ENCODE data around the gene TOMM20.
A peak's percentile ranks its signal among the peaks of the same experiment; 100 is the strongest.

TOMM20 gene

DNA sequence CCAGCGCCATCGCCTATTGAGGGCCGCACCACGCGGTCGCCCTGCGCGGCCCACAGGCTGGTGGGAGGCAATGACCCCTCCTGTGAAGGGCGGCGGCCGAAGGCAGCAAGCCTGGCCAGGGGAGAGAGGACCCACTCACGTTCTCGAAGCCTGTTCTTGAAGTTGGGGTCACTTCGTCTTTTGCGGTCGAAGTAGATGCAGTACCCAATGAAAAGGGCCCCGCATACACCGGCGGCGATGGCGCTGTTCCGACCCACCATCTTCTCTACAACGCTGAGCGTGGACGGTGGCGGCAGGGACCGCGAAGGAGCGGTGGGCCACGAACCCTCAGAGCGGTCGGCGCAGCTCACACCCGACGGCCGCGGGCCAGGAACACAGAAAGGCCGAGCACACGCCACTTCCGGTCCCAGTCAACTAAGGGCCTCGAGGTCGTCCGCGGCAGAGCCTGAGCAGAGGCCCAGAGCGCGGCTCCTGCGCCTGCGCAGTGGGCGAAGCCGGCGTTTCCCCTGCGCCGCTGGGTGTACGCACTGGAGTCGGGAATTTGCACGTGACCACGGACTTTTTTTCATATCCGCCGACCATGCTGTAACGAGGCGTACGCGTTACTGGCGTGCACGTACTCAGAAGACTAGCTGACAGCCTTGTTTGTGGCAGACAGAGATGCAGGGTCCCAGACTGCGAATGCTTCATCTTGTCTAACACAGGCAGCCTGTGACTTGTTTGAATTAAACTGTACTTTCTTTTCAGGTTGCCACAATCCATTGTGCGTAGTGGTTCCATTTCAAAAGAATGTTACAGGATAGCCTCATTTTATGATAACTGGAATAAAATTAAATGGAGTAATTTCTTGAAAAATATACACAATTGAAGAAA, at the start of gene TOMM20:
TSS of gene TOMM20 (minus strand) at position 382 of the 873 bp plus-strand sequence. CDS start at position 260, 122 bp downstream.
- peak within 1 kb of the TSS; percentile 60 for H3K27ac ChIP-seq (ENCODE audit: low read length)
- H2AFZ ChIP-seq (ENCODE audit: low read depth, low read length) = peak within 1 kb of the TSS; percentile 73
- peaks cover 18% of the 10 kb centered on the region for H3K4me1 ChIP-seq (ENCODE audit: low read length)
- H3K79me2 ChIP-seq (ENCODE audit: low read length) = peaks cover 55% of the 10 kb centered on the region
- H3K4me2 ChIP-seq (ENCODE audit: low read length) = peak within 1 kb of the TSS; percentile 99
- H3K9ac ChIP-seq (ENCODE audit: low read length) = peak within 1 kb of the TSS; percentile 85
- no peaks in the 10 kb centered on the region for H3K27me3 ChIP-seq (ENCODE audit: low read depth, low read length)
- TF ChIP-seq, protein P1, sequence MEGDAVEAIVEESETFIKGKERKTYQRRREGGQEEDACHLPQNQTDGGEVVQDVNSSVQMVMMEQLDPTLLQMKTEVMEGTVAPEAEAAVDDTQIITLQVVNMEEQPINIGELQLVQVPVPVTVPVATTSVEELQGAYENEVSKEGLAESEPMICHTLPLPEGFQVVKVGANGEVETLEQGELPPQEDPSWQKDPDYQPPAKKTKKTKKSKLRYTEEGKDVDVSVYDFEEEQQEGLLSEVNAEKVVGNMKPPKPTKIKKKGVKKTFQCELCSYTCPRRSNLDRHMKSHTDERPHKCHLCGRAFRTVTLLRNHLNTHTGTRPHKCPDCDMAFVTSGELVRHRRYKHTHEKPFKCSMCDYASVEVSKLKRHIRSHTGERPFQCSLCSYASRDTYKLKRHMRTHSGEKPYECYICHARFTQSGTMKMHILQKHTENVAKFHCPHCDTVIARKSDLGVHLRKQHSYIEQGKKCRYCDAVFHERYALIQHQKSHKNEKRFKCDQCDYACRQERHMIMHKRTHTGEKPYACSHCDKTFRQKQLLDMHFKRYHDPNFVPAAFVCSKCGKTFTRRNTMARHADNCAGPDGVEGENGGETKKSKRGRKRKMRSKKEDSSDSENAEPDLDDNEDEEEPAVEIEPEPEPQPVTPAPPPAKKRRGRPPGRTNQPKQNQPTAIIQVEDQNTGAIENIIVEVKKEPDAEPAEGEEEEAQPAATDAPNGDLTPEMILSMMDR (IDR thresholded peaks at IDR 0.05; ENCODE audit: low read depth, low read length) = no peak
- TF ChIP-seq EZH2phosphoT487 (IDR thresholded peaks at IDR 0.05; ENCODE audit: low read depth) = no peak
- peaks cover 39% of the 10 kb centered on the region for H4K20me1 ChIP-seq (ENCODE audit: insufficient read depth, low read length)
- H3K9me3 ChIP-seq (ENCODE audit: insufficient read depth, low read length) = no peaks in the 10 kb centered on the region
- peaks cover 29% of the 10 kb centered on the region for H3K36me3 ChIP-seq (replicated peaks; ENCODE audit: low read depth, low read length)
- H3K4me3 ChIP-seq (ENCODE audit: low read length) = peak within 1 kb of the TSS; percentile 94

DNA sequence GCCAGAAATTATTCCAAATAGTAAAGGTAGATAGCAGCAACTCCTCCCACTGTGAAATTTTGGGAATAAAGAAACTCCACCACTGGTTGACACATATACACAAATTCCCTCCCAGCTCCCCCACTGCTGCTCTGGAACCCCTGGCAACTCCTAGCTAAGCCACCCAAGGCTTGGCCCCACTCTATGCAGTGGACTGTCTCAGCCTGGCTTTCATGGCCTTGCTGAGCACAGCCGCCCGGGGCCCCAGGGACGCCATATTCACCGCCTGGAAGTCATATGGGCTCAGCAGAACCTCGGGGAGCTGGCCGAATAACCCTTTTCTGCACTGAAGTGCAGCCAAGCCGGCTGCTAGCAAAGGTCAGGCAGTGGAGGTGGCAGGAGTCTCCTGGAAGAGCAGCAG, 47.8 kb upstream of the TOMM20 start:
- Histone ChIP-seq H3K27ac (ENCODE audit: low read length) (no peak overlapping the region), H2AFZ (ENCODE audit: low read depth, low read length) (no peak overlapping the region), H3K27me3 (ENCODE audit: low read depth, low read length) (no peaks in the 10 kb centered on the region), H3K4me3 (ENCODE audit: low read length) (no peak overlapping the region), H3K79me2 (ENCODE audit: low read length) (0 out of 2 replicates have a peak, but pooled peaks cover 2% of the 10 kb centered on the region), H3K9ac (ENCODE audit: low read length) (no peak overlapping the region), H4K20me1 (ENCODE audit: insufficient read depth, low read length) (no peaks in the 10 kb centered on the region), H3K9me3 (ENCODE audit: insufficient read depth, low read length) (no peaks in the 10 kb centered on the region), H3K4me2 (ENCODE audit: low read length) (no peak overlapping the region), H3K4me1 (ENCODE audit: low read length) (no peaks in the 10 kb centered on the region), H3K36me3 (replicated peaks; ENCODE audit: low read depth, low read length) (peaks cover 39% of the 10 kb centered on the region)
- TF ChIP-seq EZH2phosphoT487 (IDR thresholded peaks at IDR 0.05; ENCODE audit: low read depth) = no peak
- TF ChIP-seq, protein P1 (IDR thresholded peaks at IDR 0.05; ENCODE audit: low read depth, low read length) = no peak

DNA sequence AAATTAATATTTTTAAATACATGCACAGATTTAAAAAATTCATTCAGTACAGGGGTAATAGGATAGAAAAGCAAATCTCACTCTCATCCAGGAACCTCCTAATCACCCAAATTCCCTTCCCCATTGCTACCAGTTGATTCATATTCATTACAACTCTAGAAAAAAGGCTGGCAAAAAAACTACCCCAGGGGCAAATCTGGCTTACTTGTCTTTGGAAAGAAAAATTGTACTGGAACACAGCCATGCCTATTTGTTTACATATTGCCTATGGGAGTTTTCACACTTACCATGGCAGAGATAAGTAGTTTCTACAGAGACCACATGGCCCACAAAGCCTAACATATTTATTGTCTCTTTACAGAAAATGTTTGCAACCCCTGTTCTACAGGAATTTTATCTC, 41.3 kb upstream of the TOMM20 start:
- Histone ChIP-seq H3K36me3 (replicated peaks; ENCODE audit: low read depth, low read length) (peaks cover 33% of the 10 kb centered on the region), H3K4me3 (ENCODE audit: low read length) (no peak overlapping the region), H3K4me2 (ENCODE audit: low read length) (no peak overlapping the region), H2AFZ (ENCODE audit: low read depth, low read length) (no peak overlapping the region), H3K9ac (ENCODE audit: low read length) (no peak overlapping the region), H3K79me2 (ENCODE audit: low read length) (no peaks in the 10 kb centered on the region), H3K9me3 (ENCODE audit: insufficient read depth, low read length) (no peaks in the 10 kb centered on the region), H3K4me1 (ENCODE audit: low read length) (no peaks in the 10 kb centered on the region), H3K27me3 (ENCODE audit: low read depth, low read length) (no peaks in the 10 kb centered on the region), H3K27ac (ENCODE audit: low read length) (no peak overlapping the region), H4K20me1 (ENCODE audit: insufficient read depth, low read length) (no peaks in the 10 kb centered on the region)
- no peak for TF ChIP-seq EZH2phosphoT487 (IDR thresholded peaks at IDR 0.05; ENCODE audit: low read depth)
- TF ChIP-seq, protein P1 (IDR thresholded peaks at IDR 0.05; ENCODE audit: low read depth, low read length) = no peak

DNA sequence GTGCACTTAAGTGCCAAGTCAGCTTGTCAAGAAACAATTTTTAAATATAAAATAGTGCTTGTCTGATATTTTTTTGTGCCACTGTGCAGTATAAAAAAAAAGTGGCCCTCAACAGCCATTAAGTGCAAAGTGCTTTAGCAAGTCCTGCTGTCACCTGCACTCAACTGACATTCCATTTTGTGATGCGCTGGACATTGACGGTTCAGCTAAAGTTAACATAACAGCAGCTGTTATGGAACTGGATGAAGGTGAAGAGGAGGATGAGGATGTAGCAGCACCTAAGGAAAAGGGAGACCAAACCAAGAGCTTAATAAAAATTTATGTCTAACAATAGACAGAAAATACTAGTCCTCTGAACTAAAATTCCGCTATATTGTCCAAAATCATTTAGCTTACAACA, 39.7 kb upstream of the TOMM20 start:
- H3K4me3 ChIP-seq (ENCODE audit: low read length) = no peak overlapping the region
- no peaks in the 10 kb centered on the region for H3K4me1 ChIP-seq (ENCODE audit: low read length)
- H3K9me3 ChIP-seq (ENCODE audit: insufficient read depth, low read length) = no peaks in the 10 kb centered on the region
- H2AFZ ChIP-seq (ENCODE audit: low read depth, low read length) = no peak overlapping the region
- H3K36me3 ChIP-seq (replicated peaks; ENCODE audit: low read depth, low read length) = peaks cover 29% of the 10 kb centered on the region
- H3K27me3 ChIP-seq (ENCODE audit: low read depth, low read length) = no peaks in the 10 kb centered on the region
- no peaks in the 10 kb centered on the region for H4K20me1 ChIP-seq (ENCODE audit: insufficient read depth, low read length)
- H3K79me2 ChIP-seq (ENCODE audit: low read length) = no peaks in the 10 kb centered on the region
- H3K27ac ChIP-seq (ENCODE audit: low read length) = no peak overlapping the region
- TF ChIP-seq, protein P1 (IDR thresholded peaks at IDR 0.05; ENCODE audit: low read depth, low read length) = no peak
- TF ChIP-seq EZH2phosphoT487 (IDR thresholded peaks at IDR 0.05; ENCODE audit: low read depth) = no peak
- no peak overlapping the region for H3K9ac ChIP-seq (ENCODE audit: low read length)
- H3K4me2 ChIP-seq (ENCODE audit: low read length) = no peak overlapping the region

All from OCI-LY3 (cell line).